ENCODE results near the gene FBXO42. TPM values are rescaled to one million over a fixed set of nuclear protein-coding genes. Genes with fewer than 3 reads are reported as not detected.
"Not testable (repeated sequence)": the region's sequence is repeated elsewhere in the genome, so short reads cannot be mapped to it uniquely, and the experiment has no call there.

Gene FBXO42
- total RNA-seq, 2 donors from 2014 or later = 17.6 to 20.0 TPM

DNA sequence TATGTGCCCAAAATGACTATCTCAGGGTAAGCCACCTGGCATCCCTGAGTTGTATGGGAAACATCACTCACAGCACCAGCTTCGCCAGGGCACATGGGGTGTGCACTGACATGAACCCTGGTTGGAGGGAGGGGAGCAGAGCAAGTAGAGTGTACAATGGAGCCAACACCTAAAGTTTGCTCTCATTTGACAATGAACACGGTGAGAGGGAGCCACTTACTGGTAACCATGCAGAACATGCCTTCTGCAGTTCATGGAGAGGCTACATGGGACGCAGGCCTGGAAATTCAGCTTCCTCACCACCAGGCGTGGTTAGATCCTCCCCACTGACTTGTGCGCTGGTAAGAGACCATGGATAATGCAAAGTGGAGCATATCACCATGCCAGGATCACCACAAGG lies 105.3 kb downstream of the FBXO42 start:
- H3K4me3 ChIP-seq (ENCODE audit: low read length) = no peak overlapping the region
- no peak overlapping the region for H3K9ac ChIP-seq (ENCODE audit: extremely low read depth, low read length, poor library complexity, severe bottlenecking)
- peaks cover 38% of the 10 kb centered on the region for H3K36me3 ChIP-seq (ENCODE audit: control insufficient read depth, insufficient read depth, low read length)
- WGBS, 2 experiments (ENCODE audit: insufficient coverage in 1 of 2, insufficient read length in 1 of 2) = 90 to 95% methylated on average over 5 of the region's 5 CpGs
- peaks cover 2% of the 10 kb centered on the region for H3K4me1 Mint-ChIP-seq
- H3K4me1 ChIP-seq (ENCODE audit: control insufficient read depth, insufficient read depth, low read length) = no peaks in the 10 kb centered on the region
- peaks cover 17% of the 10 kb centered on the region for H3K36me3 Mint-ChIP-seq (ENCODE audit: low read depth)
- no peaks in the 10 kb centered on the region for H3K9me3 Mint-ChIP-seq
- no peaks in the 10 kb centered on the region for H3K27me3 ChIP-seq (ENCODE audit: control insufficient read depth, insufficient read depth, low read length, poor library complexity, severe bottlenecking)
- TF ChIP-seq, protein P1, sequence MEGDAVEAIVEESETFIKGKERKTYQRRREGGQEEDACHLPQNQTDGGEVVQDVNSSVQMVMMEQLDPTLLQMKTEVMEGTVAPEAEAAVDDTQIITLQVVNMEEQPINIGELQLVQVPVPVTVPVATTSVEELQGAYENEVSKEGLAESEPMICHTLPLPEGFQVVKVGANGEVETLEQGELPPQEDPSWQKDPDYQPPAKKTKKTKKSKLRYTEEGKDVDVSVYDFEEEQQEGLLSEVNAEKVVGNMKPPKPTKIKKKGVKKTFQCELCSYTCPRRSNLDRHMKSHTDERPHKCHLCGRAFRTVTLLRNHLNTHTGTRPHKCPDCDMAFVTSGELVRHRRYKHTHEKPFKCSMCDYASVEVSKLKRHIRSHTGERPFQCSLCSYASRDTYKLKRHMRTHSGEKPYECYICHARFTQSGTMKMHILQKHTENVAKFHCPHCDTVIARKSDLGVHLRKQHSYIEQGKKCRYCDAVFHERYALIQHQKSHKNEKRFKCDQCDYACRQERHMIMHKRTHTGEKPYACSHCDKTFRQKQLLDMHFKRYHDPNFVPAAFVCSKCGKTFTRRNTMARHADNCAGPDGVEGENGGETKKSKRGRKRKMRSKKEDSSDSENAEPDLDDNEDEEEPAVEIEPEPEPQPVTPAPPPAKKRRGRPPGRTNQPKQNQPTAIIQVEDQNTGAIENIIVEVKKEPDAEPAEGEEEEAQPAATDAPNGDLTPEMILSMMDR (conservative IDR thresholded peaks at IDR 0.05) = no peak
- no peak for DNase-seq
- H3K9me3 ChIP-seq (ENCODE audit: control insufficient read depth, low read length) = no peaks in the 10 kb centered on the region
- H3K27ac Mint-ChIP-seq = no peak overlapping the region
- no peak overlapping the region for H3K4me3 Mint-ChIP-seq
- H3K27ac ChIP-seq (ENCODE audit: low read depth, low read length) = no peak overlapping the region
- H3K27me3 Mint-ChIP-seq (ENCODE audit: insufficient read depth) = no peaks in the 10 kb centered on the region

DNA sequence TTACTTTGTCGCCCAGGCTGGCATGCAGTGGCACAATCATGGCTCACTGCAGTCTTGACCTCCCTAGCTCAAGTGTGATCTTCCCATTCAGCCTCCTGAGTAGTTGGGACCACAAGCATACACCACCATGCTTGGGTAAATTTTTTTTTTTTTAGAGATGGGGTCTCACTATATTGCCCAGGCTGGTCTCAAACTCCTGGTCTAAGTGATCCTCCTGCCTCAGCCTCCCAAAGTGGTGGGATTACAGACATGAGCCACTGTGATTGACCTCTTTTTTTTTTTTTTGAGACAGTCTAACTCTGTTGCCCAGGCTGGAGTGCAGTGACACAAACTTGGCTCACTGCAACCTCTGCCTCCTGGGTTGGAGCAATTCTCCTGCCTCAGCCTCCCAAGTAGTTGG lies 106.0 kb downstream of the FBXO42 start:
- not testable (repeated sequence) for H3K27ac Mint-ChIP-seq; H3K27me3 ChIP-seq (ENCODE audit: control insufficient read depth, insufficient read depth, low read length, poor library complexity, severe bottlenecking); DNase-seq; H3K9me3 Mint-ChIP-seq; H3K4me1 Mint-ChIP-seq; H3K9ac ChIP-seq (ENCODE audit: extremely low read depth, low read length, poor library complexity, severe bottlenecking); H3K27me3 Mint-ChIP-seq (ENCODE audit: insufficient read depth); H3K4me3 ChIP-seq (ENCODE audit: low read length); H3K27ac ChIP-seq (ENCODE audit: low read depth, low read length); H3K9me3 ChIP-seq (ENCODE audit: control insufficient read depth, low read length); H3K4me1 ChIP-seq (ENCODE audit: control insufficient read depth, insufficient read depth, low read length); H3K4me3 Mint-ChIP-seq
- 92% methylated on average over 1 of the region's 1 CpG; no CpG with 5 or more reads in 1 of the 2 experiments for WGBS, 2 experiments (ENCODE audit: insufficient coverage in 1 of 2, insufficient read length in 1 of 2)
- H3K36me3 Mint-ChIP-seq (ENCODE audit: low read depth) = peaks cover 11% of the 10 kb centered on the region
- H3K36me3 ChIP-seq (ENCODE audit: control insufficient read depth, insufficient read depth, low read length) = peaks cover 32% of the 10 kb centered on the region

DNA sequence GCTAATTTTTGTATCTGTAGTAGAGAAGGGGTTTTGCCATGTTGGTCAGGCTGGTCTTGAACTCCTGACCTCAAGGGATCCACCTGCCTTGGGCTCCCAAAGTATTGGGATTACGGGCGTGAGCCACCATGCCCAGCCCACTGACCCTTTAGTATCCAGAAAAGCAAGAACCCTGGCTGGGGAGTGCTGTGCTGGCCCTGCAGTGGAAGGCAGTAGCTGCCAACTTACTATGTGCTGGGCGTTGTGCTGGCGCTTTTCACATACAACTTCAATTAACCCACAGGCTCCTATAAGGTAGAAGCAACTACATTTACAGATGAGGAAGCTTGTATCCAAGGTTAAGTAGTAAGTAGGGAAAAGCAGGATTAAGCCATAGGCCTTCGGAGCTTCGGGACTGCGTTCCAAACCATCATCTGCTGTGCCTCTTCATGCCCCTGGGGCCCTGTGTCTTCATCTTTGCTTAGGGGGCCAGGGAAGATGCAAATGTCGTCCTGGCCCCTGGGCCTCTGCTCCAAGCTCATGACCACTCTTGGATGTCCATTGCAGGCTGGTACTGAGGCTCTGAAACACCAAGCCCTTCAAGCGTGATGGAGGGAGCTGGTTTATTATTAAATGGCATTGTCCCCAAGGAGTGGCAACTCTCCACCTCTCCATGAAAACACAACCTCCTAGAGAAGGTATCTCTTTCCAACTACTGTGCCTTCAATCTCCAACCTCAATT lies 106.6 kb downstream of the FBXO42 start:
- Histone ChIP-seq H3K4me3 (ENCODE audit: low read length) (no peak overlapping the region), H3K9me3 (ENCODE audit: control insufficient read depth, low read length) (no peaks in the 10 kb centered on the region), H3K27ac (ENCODE audit: low read depth, low read length) (no peak overlapping the region), H3K4me1 (ENCODE audit: control insufficient read depth, insufficient read depth, low read length) (no peaks in the 10 kb centered on the region), H3K36me3 (ENCODE audit: control insufficient read depth, insufficient read depth, low read length) (peaks cover 26% of the 10 kb centered on the region), H3K27me3 (ENCODE audit: control insufficient read depth, insufficient read depth, low read length, poor library complexity, severe bottlenecking) (no peaks in the 10 kb centered on the region), H3K9ac (ENCODE audit: extremely low read depth, low read length, poor library complexity, severe bottlenecking) (no peak overlapping the region)
- no peak overlapping the region for H3K4me3 Mint-ChIP-seq
- no peak overlapping the region for H3K27ac Mint-ChIP-seq
- no peaks in the 10 kb centered on the region for H3K27me3 Mint-ChIP-seq (ENCODE audit: insufficient read depth)
- H3K36me3 Mint-ChIP-seq (ENCODE audit: low read depth) = peaks cover 11% of the 10 kb centered on the region
- TF ChIP-seq, protein P1 (conservative IDR thresholded peaks at IDR 0.05) = no peak
- DNase-seq = no peak
- H3K9me3 Mint-ChIP-seq = no peaks in the 10 kb centered on the region
- 90 to 100% methylated on average over 7 to 9 of the region's 9 CpGs for WGBS, 2 experiments (ENCODE audit: insufficient coverage in 1 of 2, insufficient read length in 1 of 2)
- H3K4me1 Mint-ChIP-seq = peaks cover 2% of the 10 kb centered on the region
